ENCODE results near the gene TNKS1BP1. TPM values are rescaled to one million over a fixed set of nuclear protein-coding genes. Genes with fewer than 3 reads are reported as not detected.

Gene TNKS1BP1
- total and polyA plus RNA-seq, 2 of the 8 experiments (the other 6 are each of a cell fraction or from before 2014, with no cell fraction given), result 50.0 to 122 TPM

- peaks cover 3 to 5% of the 10 kb centered on the region in 2 experiments for H4K20me1 ChIP-seq (replicated peaks in 1 of 2; ENCODE audit: control insufficient read depth in 1 of 2, insufficient read depth in 2 of 2, low read length in 2 of 2)
- no peak overlapping the region for H3K23ac ChIP-seq (ENCODE audit: insufficient read length)
- H3K79me2 ChIP-seq (ENCODE audit: control insufficient read depth in 1 of 2, insufficient read depth in 2 of 2, low read length in 2 of 2), result peaks cover 8 to 43% of the 10 kb centered on the region in 2 experiments
- no peak overlapping the region for H3K14ac ChIP-seq (ENCODE audit: insufficient read length)
- H2BK12ac ChIP-seq (ENCODE audit: low read depth, low read length), result 0 out of 2 replicates have a peak overlapping the region, but pooled peaks have one; percentile 1
- H3K4me3 ChIP-seq (ENCODE audit: extremely low read depth in 1 of 4, insufficient read depth in 2 of 4, low read depth in 3 of 4, low read length in 4 of 4), result peak overlapping the region; percentile 82 to 90 (median 88)
- H3K4me1 ChIP-seq (replicated peaks in 1 of 4; ENCODE audit: control insufficient read depth in 3 of 4, insufficient read depth in 4 of 4, low read length in 3 of 4), result peaks cover 0 to 24% (median 20%) of the 10 kb centered on the region in 4 experiments; a peak in 6 of 7 replicates
- ChIA-PET POLR2A (ENCODE audit: partially characterized antibody) (interaction anchor here (0.9 to 45.7 kb wide), 13 partner anchors 1 to 317 kb away, joined by 3 to 1279 read pairs (median 5); partner anchors contain the start of genes P2RX3, SSRP1, TIMM10 and TNKS1BP1), CTCF (ENCODE audit: partially characterized antibody) (interaction anchor here (1.2 to 2.6 kb wide), 4 partner anchors 15 to 72 kb away, joined by 3 to 15 read pairs (median 4); no protein-coding TSS in a partner anchor)
- H2AK5ac ChIP-seq (ENCODE audit: low read depth, low read length), result 0 out of 2 replicates have a peak overlapping the region, but pooled peaks have one; percentile 25
- H3K36me3 ChIP-seq (ENCODE audit: control insufficient read depth in 2 of 4, insufficient read depth in 4 of 4, low read length in 3 of 4), result peaks cover 14 to 52% (median 38%) of the 10 kb centered on the region in 4 experiments
- H3K27me3 ChIP-seq (replicated peaks in 1 of 4; ENCODE audit: control insufficient read depth in 3 of 4, extremely low read depth in 1 of 4, insufficient read depth in 3 of 4, low read length in 3 of 4), result no peaks in the 10 kb centered on the region
- H4K91ac ChIP-seq (replicated peaks; ENCODE audit: insufficient read length, low read length), result no peak overlapping the region
- no peak overlapping the region for H2AFZ ChIP-seq (ENCODE audit: low read length)
- peak overlapping the region; percentile 37; the same call in 1 of the 2 replicates for H2BK5ac ChIP-seq (ENCODE audit: low read depth, low read length)
- WGBS, 2 experiments (ENCODE audit: extremely low coverage in 1 of 2, insufficient coverage in 1 of 2, insufficient read length in 1 of 2, insufficient replicate concordance in 2 of 2, low coverage in 1 of 2, low lambda C conversion rate in 2 of 2, missing lambda C conversion rate in 1 of 2), result 58% methylated on average over 3 of the region's 3 CpGs; no CpG with 5 or more reads in 1 of the 2 experiments
- H3K56ac ChIP-seq (replicated peaks; ENCODE audit: insufficient read length, low read depth, low read length), result no peak overlapping the region
- H3K79me1 ChIP-seq (ENCODE audit: low read depth, low read length), result peaks cover 21% of the 10 kb centered on the region
- no peak overlapping the region for H2BK120ac ChIP-seq (replicated peaks; ENCODE audit: low read depth, low read length)
- no peak overlapping the region for H2BK20ac ChIP-seq (ENCODE audit: low read length)
- peaks cover 17% of the 10 kb centered on the region for H3K23me2 ChIP-seq (ENCODE audit: low read depth, low read length)
- DNase-seq (ENCODE audit: low read depth in 1 of 2, low spot score in 2 of 2) (no peak), FAIRE-seq (no peak)
- no peak overlapping the region for H4K5ac ChIP-seq (ENCODE audit: insufficient read length, low read depth, low read length)
- peak overlapping the region; percentile 74 to 78 for H3K4me2 ChIP-seq (ENCODE audit: insufficient read depth in 1 of 2, low read depth in 2 of 2, low read length in 2 of 2)
- no peak overlapping the region; the same call in 1 of the 2 replicates for H3K18ac ChIP-seq (ENCODE audit: extremely low read depth, low read length)
- no peaks in the 10 kb centered on the region for H3K9me3 ChIP-seq (ENCODE audit: insufficient read depth in 2 of 2, low read depth in 1 of 2, low read length in 1 of 2)
- no peak overlapping the region for H4K8ac ChIP-seq (ENCODE audit: extremely low read depth, insufficient read depth, low read length)
- H3K4ac ChIP-seq (replicated peaks; ENCODE audit: insufficient read length, low read depth, low read length), result peak overlapping the region; percentile 20
- peak overlapping the region; percentile 40; the same call in 1 of the 2 replicates for H2BK15ac ChIP-seq (ENCODE audit: low read length)
- TF ChIP-seq CHD1 (IDR thresholded peaks at IDR 0.05; ENCODE audit: low read depth, low read length) (no peak), SIRT6 (IDR thresholded peaks at IDR 0.05; ENCODE audit: low read length) (no peak), FOSL1 (IDR thresholded peaks at IDR 0.05; ENCODE audit: insufficient read depth, low read depth, low read length) (no peak), TCF12 (IDR thresholded peaks at IDR 0.05; ENCODE audit: low read depth, low read length) (no peak), CBX8 (IDR thresholded peaks at IDR 0.05; ENCODE audit: borderline replicate concordance, low read depth, low read length) (no peak), RBBP5 (IDR thresholded peaks at IDR 0.05; ENCODE audit: borderline replicate concordance, low read depth, low read length) (no peak), POU5F1 (IDR thresholded peaks at IDR 0.05; ENCODE audit: low read depth, low read length) (no peak), CBX5 (IDR thresholded peaks at IDR 0.05; ENCODE audit: low read depth, low read length) (no peak)
- TF ChIP-seq, protein P1, sequence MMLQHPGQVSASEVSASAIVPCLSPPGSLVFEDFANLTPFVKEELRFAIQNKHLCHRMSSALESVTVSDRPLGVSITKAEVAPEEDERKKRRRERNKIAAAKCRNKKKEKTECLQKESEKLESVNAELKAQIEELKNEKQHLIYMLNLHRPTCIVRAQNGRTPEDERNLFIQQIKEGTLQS (IDR thresholded peaks at IDR 0.05; ENCODE audit: insufficient read depth, low read depth, low read length), result no peak
- H3K27ac ChIP-seq (ENCODE audit: low read depth, low read length), result no peak overlapping the region
- H3K9ac ChIP-seq (replicated peaks in 1 of 4; ENCODE audit: extremely low read depth in 1 of 4, low read depth in 3 of 4, low read length in 3 of 4), result peak overlapping the region in 2 of 4 experiments; percentile 67 to 71; a peak in 2 of 7 replicates
These were observed 1.4 kb downstream of the TNKS1BP1 start for GRCh38 chr11:57323167-57323854.
